Measurements from ENCODE around the gene KLHL21.

GRCh38 chr1:6637770-6638169 is 35.1 kb upstream of the KLHL21 start:
- TF ChIP-seq CTCF (IDR thresholded peaks at IDR 0.05), result no peak
- TF ChIP-seq POLR2A (IDR thresholded peaks at IDR 0.05), result no peak
